HG02798 (cell line): Measurements from ENCODE around the gene ZNF443.
A peak's percentile ranks its signal among the peaks of the same experiment; 100 is the strongest.
"Not testable (repeated sequence)": the region's sequence is repeated elsewhere in the genome, so short reads cannot be mapped to it uniquely, and the experiment has no call there.

Source experiments
- ATAC-seq: cut with Tn5 transposase; IDR thresholded peaks from one replicate; pipeline ENCODE4 v1.9.1; 2021; ENCODE audit warnings: mild to moderate bottlenecking; ENCODE audit not compliant: unreplicated experiment, poor library complexity

The ZNF443 gene

GRCh38 chr19:12425236-12425887 is 15.5 kb downstream of the ZNF443 start:
- no peak for ATAC-seq

GRCh38 chr19:12417273-12417672 is 23.5 kb downstream of the ZNF443 start:
- not testable (repeated sequence) for ATAC-seq

- no peak for ATAC-seq
Observed at GRCh38 chr19:12411893-12412292, 28.9 kb downstream of the ZNF443 start.

- peak; percentile 92 for ATAC-seq
Observed at GRCh38 chr19:12400633-12401502, 40.0 kb downstream of the ZNF443 start, which contains the start of gene ZNF799. Gene ZNF799, minus strand, starts transcription at chr19:12401271. Its CDS starts 201 bp downstream, at chr19:12401070.

- ATAC-seq = peak; percentile 38
Observed at GRCh38 chr19:12399901-12400632, 40.8 kb downstream of the ZNF443 start.

GRCh38 chr19:12391148-12391547 is 49.7 kb downstream of the ZNF443 start:
- ATAC-seq = not testable (repeated sequence)

- ATAC-seq = not testable (repeated sequence)
Observed at GRCh38 chr19:12386365-12386764, 54.5 kb downstream of the ZNF443 start.

- ATAC-seq = no peak
Observed at GRCh38 chr19:12380444-12380737, 60.4 kb downstream of the ZNF443 start.

- no peak for ATAC-seq
Observed at GRCh38 chr19:12379732-12380443, 60.9 kb downstream of the ZNF443 start.
